Activated T-helper 2 cell treated with anti-CD3 and anti-CD28 coated beads, Interferon-gamma antibody, Interleukin-2, Interleukin-4, amounts not matched to agents 10 μg/mL and 5 μg/mL and 100 μg/mL, durations not matched to agents 14 hours and 24 hours and 36 hours (primary cell): Measurements from ENCODE around the gene POLD1. TPM values are rescaled to one million over a fixed set of nuclear protein-coding genes. Genes with fewer than 3 reads are reported as not detected.

ENCODE experiments used
- DNase-seq: peaks from one replicate; pipeline ENCODE4 v3.0.0; 2021; ENCODE audit warnings: low spot score
- H3K27ac Mint-ChIP-seq: one replicate; pipeline ENCODE4 v1.8.0; 2021; ENCODE audit warnings: mixed read lengths
- H3K27me3 Mint-ChIP-seq: one replicate; pipeline ENCODE4 v1.8.0; 2021; ENCODE audit warnings: low read depth, mixed read lengths
- H3K36me3 Mint-ChIP-seq: one replicate; pipeline ENCODE4 v1.8.0; 2021; ENCODE audit warnings: low read depth, mixed read lengths
- H3K4me1 Mint-ChIP-seq: one replicate; pipeline ENCODE4 v1.8.0; 2021; ENCODE audit warnings: low read depth, mixed read lengths
- H3K4me3 Mint-ChIP-seq: one replicate; pipeline ENCODE4 v1.8.0; 2021; ENCODE audit warnings: low read depth, mild to moderate bottlenecking, moderate library complexity, mixed read lengths
- H3K9me3 Mint-ChIP-seq: one replicate; pipeline ENCODE4 v1.8.0; 2021; ENCODE audit warnings: mixed read lengths
- intact Hi-C: fragments of 100-400 bp; cut with micrococcal nuclease; formaldehyde crosslinking; loops from one replicate; pipeline ENCODE4 v1.15.1; 2023
- total RNA-seq: library from RNA; stranded (reverse); gene quantifications from 2 replicates; pipeline ENCODE4 v1.2.3, GENCODE V29; 2022

The POLD1 gene
- total RNA-seq, 1 donor from 2014 or later, result 153 TPM

DNA sequence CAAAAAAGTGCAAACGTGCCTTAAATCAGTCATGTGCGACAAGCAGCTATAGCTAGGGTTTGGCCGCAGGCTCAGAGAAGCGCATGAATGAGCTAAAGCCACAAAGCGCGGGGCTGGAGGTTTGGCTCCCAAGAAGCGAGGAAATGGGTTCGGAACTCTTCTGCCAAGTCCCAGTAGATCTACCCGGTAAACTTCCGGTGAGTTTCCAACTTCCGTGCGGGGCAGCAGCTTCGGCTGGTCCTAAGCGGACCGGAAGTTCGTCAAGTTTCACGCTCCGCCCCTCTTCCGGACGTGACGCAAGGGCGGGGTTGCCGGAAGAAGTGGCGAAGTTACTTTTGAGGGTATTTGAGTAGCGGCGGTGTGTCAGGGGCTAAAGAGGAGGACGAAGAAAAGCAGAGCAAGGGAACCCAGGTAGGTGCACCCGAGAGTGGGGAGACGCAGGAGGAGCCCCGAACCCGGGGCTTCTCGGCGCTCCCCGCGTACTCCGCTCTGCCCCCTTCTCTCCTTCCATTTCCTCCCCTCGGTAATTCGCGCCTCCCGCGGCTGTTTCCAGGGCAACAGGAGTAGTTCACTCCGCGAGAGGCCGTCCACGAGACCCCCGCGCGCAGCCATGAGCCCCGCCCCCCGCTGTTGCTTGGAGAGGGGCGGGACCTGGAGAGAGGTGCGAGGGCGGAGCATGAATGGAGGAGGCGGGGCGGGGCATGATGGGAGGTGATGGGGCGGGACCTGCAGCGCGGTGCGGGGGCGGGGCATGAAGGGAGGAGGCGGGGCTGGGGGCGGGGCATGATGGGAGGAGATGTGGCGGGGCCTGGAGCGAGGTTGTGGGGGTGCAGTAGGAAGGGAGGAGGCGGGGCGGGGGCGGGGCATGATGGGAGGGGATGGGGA, 7.7 kb upstream of the POLD1 start, which contains the start of gene NR1H2:
NR1H2 (plus strand) TSS at position 292 of the 885 bp plus-strand sequence. CDS start 1,149 bp downstream, outside the sequence.
- peak within 1 kb of the TSS; percentile 97 for H3K27ac Mint-ChIP-seq
- peaks cover 44% of the 10 kb centered on the region for H3K36me3 Mint-ChIP-seq
- peaks cover 9% of the 10 kb centered on the region for H3K4me1 Mint-ChIP-seq
- H3K27me3 Mint-ChIP-seq, result no peaks in the 10 kb centered on the region
- peak; percentile 91 for DNase-seq
- intact Hi-C loops, result loop anchor here (1.0 to 5.0 kb wide), 4 partner anchors 8 to 135 kb away; partner anchors contain the start of genes JOSD2 and POLD1
- peak within 1 kb of the TSS; percentile 92 for H3K4me3 Mint-ChIP-seq
- no peaks in the 10 kb centered on the region for H3K9me3 Mint-ChIP-seq

GRCh38 chr19:50377051-50377461, 7.1 kb upstream of the POLD1 start:
- Mint-ChIP-seq H3K36me3 (peaks cover 46% of the 10 kb centered on the region), H3K4me1 (peaks cover 9% of the 10 kb centered on the region), H3K27ac (peak overlapping the region; percentile 44), H3K9me3 (no peaks in the 10 kb centered on the region), H3K27me3 (no peaks in the 10 kb centered on the region), H3K4me3 (peak overlapping the region; percentile 92)
- intact Hi-C loops, result loop anchor here (5.0 kb wide), 1 partner anchor 45 kb away; no protein-coding TSS in a partner anchor
- no peak for DNase-seq

DNA sequence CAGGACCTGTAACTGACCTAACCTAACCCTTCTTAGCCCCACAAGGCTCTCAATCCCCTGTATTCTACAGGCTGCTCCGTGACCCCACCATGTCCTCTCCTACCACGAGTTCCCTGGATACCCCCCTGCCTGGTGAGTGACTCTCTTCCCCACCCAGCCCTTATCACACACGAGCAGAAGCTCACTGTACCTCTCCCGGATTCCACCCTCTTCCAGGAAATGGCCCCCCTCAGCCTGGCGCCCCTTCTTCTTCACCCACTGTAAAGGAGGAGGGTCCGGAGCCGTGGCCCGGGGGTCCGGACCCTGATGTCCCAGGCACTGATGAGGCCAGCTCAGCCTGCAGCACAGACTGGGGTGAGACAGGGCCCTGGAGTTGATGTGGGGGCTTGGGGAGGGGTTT, 6.6 kb upstream of the POLD1 start:
- H3K9me3 Mint-ChIP-seq, result no peaks in the 10 kb centered on the region
- peaks cover 46% of the 10 kb centered on the region for H3K36me3 Mint-ChIP-seq
- intact Hi-C loops, result loop anchor here (5.0 kb wide), 1 partner anchor 45 kb away; no protein-coding TSS in a partner anchor
- H3K4me3 Mint-ChIP-seq, result peak overlapping the region; percentile 92
- no peak overlapping the region for H3K27ac Mint-ChIP-seq
- no peak for DNase-seq
- peaks cover 9% of the 10 kb centered on the region for H3K4me1 Mint-ChIP-seq
- no peaks in the 10 kb centered on the region for H3K27me3 Mint-ChIP-seq

- intact Hi-C loops, result loop anchor here (5.0 kb wide), 1 partner anchor 46 kb away; no protein-coding TSS in a partner anchor
- Mint-ChIP-seq H3K27me3 (no peaks in the 10 kb centered on the region), H3K4me1 (peaks cover 12% of the 10 kb centered on the region), H3K9me3 (no peaks in the 10 kb centered on the region), H3K4me3 (peak overlapping the region; percentile 54), H3K27ac (peak overlapping the region; percentile 39), H3K36me3 (peaks cover 46% of the 10 kb centered on the region)
- no peak for DNase-seq
Observed at GRCh38 chr19:50378169-50378862, 5.8 kb upstream of the POLD1 start.

DNA sequence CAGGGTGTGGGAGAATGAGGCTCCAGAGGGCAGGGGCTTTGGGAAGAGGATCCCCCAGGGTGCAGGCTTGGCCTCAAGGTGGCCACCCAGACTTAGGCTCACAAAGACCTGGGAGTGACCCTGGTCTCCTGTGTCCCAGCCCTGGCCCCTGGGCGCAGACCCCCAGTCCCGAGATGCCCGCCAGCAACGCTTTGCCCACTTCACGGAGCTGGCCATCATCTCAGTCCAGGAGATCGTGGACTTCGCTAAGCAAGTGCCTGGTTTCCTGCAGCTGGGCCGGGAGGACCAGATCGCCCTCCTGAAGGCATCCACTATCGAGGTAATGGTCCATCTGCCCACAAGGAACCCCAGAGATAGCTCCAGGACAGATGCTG, 5.3 kb upstream of the POLD1 start:
- no peak for DNase-seq
- no peak overlapping the region for H3K27ac Mint-ChIP-seq
- peaks cover 46% of the 10 kb centered on the region for H3K36me3 Mint-ChIP-seq
- intact Hi-C loops, result loop anchor here (5.0 kb wide), 1 partner anchor 47 kb away; no protein-coding TSS in a partner anchor
- H3K27me3 Mint-ChIP-seq, result no peaks in the 10 kb centered on the region
- peaks cover 17% of the 10 kb centered on the region for H3K4me1 Mint-ChIP-seq
- H3K4me3 Mint-ChIP-seq, result no peak overlapping the region
- H3K9me3 Mint-ChIP-seq, result no peaks in the 10 kb centered on the region

DNA sequence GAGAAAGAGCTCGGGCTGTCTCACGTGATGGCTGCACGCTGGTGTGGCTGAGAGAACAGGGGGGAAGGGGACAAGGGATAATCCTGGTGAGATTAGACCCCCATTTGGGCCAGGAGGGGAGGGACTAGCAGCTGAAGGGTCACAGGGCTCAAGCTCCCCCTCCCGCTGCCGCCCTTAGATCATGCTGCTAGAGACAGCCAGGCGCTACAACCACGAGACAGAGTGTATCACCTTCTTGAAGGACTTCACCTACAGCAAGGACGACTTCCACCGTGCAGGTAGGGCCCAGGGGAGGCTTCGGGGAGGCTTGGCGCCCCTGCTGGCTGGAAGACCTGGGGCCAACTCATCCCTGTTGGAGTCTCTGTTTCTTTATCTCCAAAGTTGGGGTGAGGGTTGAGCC, 4.5 kb upstream of the POLD1 start:
- intact Hi-C loops, result loop anchor here (5.0 kb wide), 1 partner anchor 47 kb away; no protein-coding TSS in a partner anchor
- Mint-ChIP-seq H3K4me3 (no peak overlapping the region), H3K9me3 (no peaks in the 10 kb centered on the region), H3K27ac (no peak overlapping the region), H3K36me3 (peaks cover 53% of the 10 kb centered on the region), H3K27me3 (no peaks in the 10 kb centered on the region), H3K4me1 (peaks cover 17% of the 10 kb centered on the region)
- DNase-seq, result no peak

DNA sequence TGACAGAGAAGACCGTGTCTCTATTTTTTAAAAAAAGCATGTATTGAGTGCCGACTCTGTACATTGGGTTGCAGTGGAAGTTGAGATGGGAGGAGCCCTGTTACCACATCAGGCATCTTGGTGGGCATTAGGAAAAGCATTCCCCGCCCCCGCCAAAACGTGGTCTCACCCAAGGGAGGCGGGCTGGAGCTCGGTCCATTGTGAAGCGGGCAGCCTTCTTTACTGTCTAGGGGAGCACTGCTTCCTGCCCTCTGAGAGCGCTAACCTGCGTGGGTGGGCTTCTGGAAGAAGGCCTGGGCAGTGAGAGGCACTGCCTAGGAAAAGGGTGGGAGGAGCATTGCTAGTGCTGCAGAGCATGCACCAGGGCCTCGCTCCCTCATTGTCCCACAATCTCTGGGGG, 4.0 kb upstream of the POLD1 start:
- peaks cover 22% of the 10 kb centered on the region for H3K4me1 Mint-ChIP-seq
- H3K9me3 Mint-ChIP-seq, result no peaks in the 10 kb centered on the region
- no peak overlapping the region for H3K27ac Mint-ChIP-seq
- no peaks in the 10 kb centered on the region for H3K27me3 Mint-ChIP-seq
- intact Hi-C loops, result no loop called here
- peaks cover 58% of the 10 kb centered on the region for H3K36me3 Mint-ChIP-seq
- H3K4me3 Mint-ChIP-seq, result no peak overlapping the region
- DNase-seq, result no peak

DNA sequence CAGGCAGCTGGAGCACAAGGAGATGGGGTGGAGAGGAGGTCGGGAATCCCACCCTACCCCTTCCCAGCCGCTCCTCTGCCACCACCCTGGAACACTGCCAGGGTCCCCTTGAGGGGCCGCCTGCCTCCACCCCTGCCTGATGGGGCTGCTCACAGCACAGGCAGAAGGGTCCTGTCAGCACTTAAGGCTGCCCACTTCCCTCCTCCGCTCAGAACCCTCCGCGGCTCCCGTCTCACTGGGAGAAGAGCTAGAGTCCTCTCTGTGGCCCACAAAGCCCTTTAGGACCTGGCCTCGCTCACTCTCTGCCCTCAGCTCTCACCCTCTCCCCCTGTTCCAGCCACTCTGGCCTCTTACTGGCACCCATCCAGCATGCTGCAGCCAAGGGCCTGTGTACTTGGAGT, 3.4 kb upstream of the POLD1 start:
- peaks cover 60% of the 10 kb centered on the region for H3K36me3 Mint-ChIP-seq
- no peaks in the 10 kb centered on the region for H3K27me3 Mint-ChIP-seq
- H3K4me3 Mint-ChIP-seq, result no peak overlapping the region
- no peak for DNase-seq
- H3K27ac Mint-ChIP-seq, result peak overlapping the region; percentile 12
- H3K9me3 Mint-ChIP-seq, result no peaks in the 10 kb centered on the region
- H3K4me1 Mint-ChIP-seq, result peaks cover 24% of the 10 kb centered on the region
- intact Hi-C loops, result no loop called here

DNA sequence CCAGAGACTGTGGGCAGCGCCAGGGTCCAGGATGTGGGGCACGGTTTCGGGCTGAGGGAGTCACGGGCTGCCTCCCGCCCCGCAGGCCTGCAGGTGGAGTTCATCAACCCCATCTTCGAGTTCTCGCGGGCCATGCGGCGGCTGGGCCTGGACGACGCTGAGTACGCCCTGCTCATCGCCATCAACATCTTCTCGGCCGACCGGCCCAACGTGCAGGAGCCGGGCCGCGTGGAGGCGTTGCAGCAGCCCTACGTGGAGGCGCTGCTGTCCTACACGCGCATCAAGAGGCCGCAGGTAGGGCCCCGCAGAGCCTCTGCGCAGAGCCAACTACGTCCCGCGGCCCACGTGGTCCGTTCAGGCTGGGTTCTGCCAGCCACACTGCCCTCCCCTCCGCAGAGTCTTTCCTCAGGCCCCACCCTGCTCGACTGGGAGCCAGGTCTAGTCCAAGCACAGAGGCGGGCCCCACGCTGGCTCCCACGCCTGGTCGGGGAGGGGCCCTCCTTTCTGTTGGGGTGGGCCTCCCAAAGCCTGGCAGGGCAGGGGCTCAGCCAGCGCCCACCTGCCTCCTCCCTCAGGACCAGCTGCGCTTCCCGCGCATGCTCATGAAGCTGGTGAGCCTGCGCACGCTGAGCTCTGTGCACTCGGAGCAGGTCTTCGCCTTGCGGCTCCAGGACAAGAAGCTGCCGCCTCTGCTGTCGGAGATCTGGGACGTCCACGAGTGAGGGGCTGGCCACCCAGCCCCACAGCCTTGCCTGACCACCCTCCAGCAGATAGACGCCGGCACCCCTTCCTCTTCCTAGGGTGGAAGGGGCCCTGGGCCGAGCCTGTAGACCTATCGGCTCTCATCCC, 2.0 kb upstream of the POLD1 start:
- intact Hi-C loops, result no loop called here
- Mint-ChIP-seq H3K4me1 (peaks cover 25% of the 10 kb centered on the region), H3K36me3 (peaks cover 56% of the 10 kb centered on the region), H3K27me3 (no peaks in the 10 kb centered on the region), H3K27ac (no peak overlapping the region), H3K9me3 (no peaks in the 10 kb centered on the region), H3K4me3 (no peak overlapping the region)
- no peak for DNase-seq

GRCh38 chr19:50383001-50383851, 921 bp upstream of the POLD1 start:
- no peaks in the 10 kb centered on the region for H3K9me3 Mint-ChIP-seq
- peaks cover 53% of the 10 kb centered on the region for H3K36me3 Mint-ChIP-seq
- intact Hi-C loops, result no loop called here
- H3K27me3 Mint-ChIP-seq, result no peaks in the 10 kb centered on the region
- peak overlapping the region; percentile 96 for H3K27ac Mint-ChIP-seq
- H3K4me3 Mint-ChIP-seq, result peak overlapping the region; percentile 99
- peaks cover 28% of the 10 kb centered on the region for H3K4me1 Mint-ChIP-seq
- no peak for DNase-seq

DNA sequence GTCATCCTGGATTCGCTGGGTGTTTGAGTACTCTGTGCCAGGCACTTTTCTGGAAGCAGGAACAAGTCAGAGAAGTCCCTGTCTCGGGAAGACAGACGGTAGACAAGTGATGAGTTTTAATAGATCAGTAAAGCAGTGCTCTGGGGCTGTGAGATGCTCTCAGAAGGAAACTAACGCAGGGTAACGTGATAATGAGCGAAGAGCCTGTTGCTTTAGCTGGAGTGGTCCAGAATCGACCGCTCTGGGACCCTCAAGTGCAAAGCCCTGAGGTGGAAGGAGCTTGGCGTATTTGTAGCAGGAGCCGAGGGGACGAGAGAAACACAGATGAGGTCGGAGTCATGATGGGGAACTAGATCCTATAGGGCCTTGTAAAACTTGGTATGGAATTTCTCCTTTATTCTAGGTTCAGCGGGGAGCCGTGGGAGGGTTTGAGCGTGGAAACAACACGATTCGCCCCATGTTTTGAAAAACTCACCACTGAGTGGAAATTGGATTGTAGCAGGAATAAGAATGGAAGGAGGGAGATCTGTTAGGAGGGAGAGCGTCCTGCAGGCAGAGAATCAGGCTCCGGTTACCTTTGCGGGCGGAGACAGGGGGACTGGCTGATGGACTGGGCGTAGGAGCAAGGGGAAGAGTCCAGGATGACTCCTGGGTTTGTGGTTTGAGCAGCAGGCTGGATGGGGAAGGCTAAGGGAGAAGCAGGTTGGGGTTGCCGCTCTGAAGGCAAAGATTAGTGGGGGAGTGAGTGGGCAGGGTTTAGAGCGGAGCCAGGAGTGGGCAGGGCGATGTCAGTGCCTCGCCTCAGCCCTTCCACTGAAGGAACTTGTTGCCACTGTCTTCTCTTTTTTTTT, 763 bp downstream of the POLD1 start:
- intact Hi-C loops, result loop anchor here (1.0 to 2.0 kb wide), 3 partner anchors 9 to 126 kb away; partner anchors contain the start of genes JOSD2 and NR1H2
- Mint-ChIP-seq H3K4me3 (peak overlapping the region; percentile 99), H3K9me3 (no peaks in the 10 kb centered on the region), H3K27me3 (no peaks in the 10 kb centered on the region), H3K36me3 (peaks cover 45% of the 10 kb centered on the region), H3K4me1 (peaks cover 27% of the 10 kb centered on the region), H3K27ac (peak overlapping the region; percentile 96)
- no peak for DNase-seq
